ENCODE data around the gene TJP1.
A peak's percentile ranks its signal among the peaks of the same experiment; 100 is the strongest.

Gene TJP1
- total RNA-seq = 0 to 3.1 (median 0.06) reads per million in 9 experiments

- peaks cover 5 to 30% of the 10 kb centered on the region in 2 donors for H3K27me3 Mint-ChIP-seq
- H3K9me3 Mint-ChIP-seq = peaks cover 6 to 8% of the 10 kb centered on the region in 2 donors
- peaks cover 4 to 11% of the 10 kb centered on the region in 2 donors for H3K4me1 Mint-ChIP-seq (ENCODE audit: low read depth in 2 of 2)
- ATAC-seq (replicated peaks) = no peak
- peak within 1 kb of the TSS in 1 of 2 donors; percentile 38 for H3K4me3 Mint-ChIP-seq
- H3K27ac Mint-ChIP-seq = no peak within 1 kb of the TSS
- no peak for DNase-seq
- peaks cover 8% of the 10 kb centered on the region for H3K36me3 Mint-ChIP-seq (ENCODE audit: insufficient read depth)
Measured at GRCh38 chr15:29822100-29822683, at the start of gene TJP1. TSS of gene TJP1 (minus strand) at chr15:29822468. CDS start at chr15:29822028, 440 bp downstream.

- H3K27ac Mint-ChIP-seq = no peak overlapping the region
- H3K9me3 Mint-ChIP-seq = peaks cover 0 to 2% of the 10 kb centered on the region in 2 donors
- no peak overlapping the region for H3K4me3 Mint-ChIP-seq
- no peaks in the 10 kb centered on the region for H3K36me3 Mint-ChIP-seq (ENCODE audit: insufficient read depth)
- ATAC-seq (replicated peaks) = no peak
- H3K27me3 Mint-ChIP-seq = peaks cover 0 to 15% of the 10 kb centered on the region in 2 donors
- no peaks in the 10 kb centered on the region for H3K4me1 Mint-ChIP-seq (ENCODE audit: low read depth in 2 of 2)
- no peak for DNase-seq
Measured at GRCh38 chr15:29871401-29871800, 49.1 kb upstream of the TJP1 start.

GRCh38 chr15:29870495-29871151, 48.4 kb upstream of the TJP1 start:
- Mint-ChIP-seq H3K27me3 (peaks cover 0 to 15% of the 10 kb centered on the region in 2 donors), H3K4me3 (no peak overlapping the region), H3K9me3 (peaks cover 0 to 2% of the 10 kb centered on the region in 2 donors), H3K27ac (no peak overlapping the region), H3K36me3 (ENCODE audit: insufficient read depth) (no peaks in the 10 kb centered on the region), H3K4me1 (ENCODE audit: low read depth in 2 of 2) (no peaks in the 10 kb centered on the region)
- DNase-seq (no peak), ATAC-seq (replicated peaks) (no peak)

GRCh38 chr15:29867241-29868000, 45.2 kb upstream of the TJP1 start:
- H3K4me1 Mint-ChIP-seq (ENCODE audit: low read depth in 2 of 2) = no peaks in the 10 kb centered on the region
- DNase-seq (no peak), ATAC-seq (replicated peaks) (no peak)
- no peak overlapping the region for H3K4me3 Mint-ChIP-seq
- no peak overlapping the region for H3K27ac Mint-ChIP-seq
- H3K36me3 Mint-ChIP-seq (ENCODE audit: insufficient read depth) = no peaks in the 10 kb centered on the region
- peaks cover 0 to 2% of the 10 kb centered on the region in 2 donors for H3K9me3 Mint-ChIP-seq
- H3K27me3 Mint-ChIP-seq = peaks cover 0 to 15% of the 10 kb centered on the region in 2 donors

GRCh38 chr15:29866337-29866736, 44.1 kb upstream of the TJP1 start:
- Mint-ChIP-seq H3K4me1 (ENCODE audit: low read depth in 2 of 2) (no peaks in the 10 kb centered on the region), H3K27ac (no peak overlapping the region), H3K27me3 (peaks cover 0 to 9% of the 10 kb centered on the region in 2 donors), H3K9me3 (peaks cover 0 to 2% of the 10 kb centered on the region in 2 donors), H3K4me3 (no peak overlapping the region), H3K36me3 (ENCODE audit: insufficient read depth) (no peaks in the 10 kb centered on the region)
- no peak for ATAC-seq (replicated peaks)
- no peak for DNase-seq

GRCh38 chr15:29864501-29864900, 42.2 kb upstream of the TJP1 start:
- Mint-ChIP-seq H3K9me3 (no peaks in the 10 kb centered on the region), H3K27me3 (no peaks in the 10 kb centered on the region), H3K27ac (no peak overlapping the region), H3K4me3 (no peak overlapping the region), H3K36me3 (ENCODE audit: insufficient read depth) (no peaks in the 10 kb centered on the region), H3K4me1 (ENCODE audit: low read depth in 2 of 2) (no peaks in the 10 kb centered on the region)
- DNase-seq (no peak), ATAC-seq (replicated peaks) (no peak)

- no peak for ATAC-seq (replicated peaks)
- no peaks in the 10 kb centered on the region for H3K27me3 Mint-ChIP-seq
- no peaks in the 10 kb centered on the region for H3K36me3 Mint-ChIP-seq (ENCODE audit: insufficient read depth)
- no peak overlapping the region for H3K4me3 Mint-ChIP-seq
- DNase-seq = no peak
- H3K27ac Mint-ChIP-seq = no peak overlapping the region
- no peaks in the 10 kb centered on the region for H3K4me1 Mint-ChIP-seq (ENCODE audit: low read depth in 2 of 2)
- H3K9me3 Mint-ChIP-seq = no peaks in the 10 kb centered on the region
Measured at GRCh38 chr15:29863438-29863837, 41.2 kb upstream of the TJP1 start.

- no peaks in the 10 kb centered on the region for H3K27me3 Mint-ChIP-seq
- H3K36me3 Mint-ChIP-seq (ENCODE audit: insufficient read depth) = no peaks in the 10 kb centered on the region
- ATAC-seq (replicated peaks) (no peak), DNase-seq (no peak)
- H3K4me3 Mint-ChIP-seq = no peak overlapping the region
- no peaks in the 10 kb centered on the region for H3K4me1 Mint-ChIP-seq (ENCODE audit: low read depth in 2 of 2)
- H3K9me3 Mint-ChIP-seq = no peaks in the 10 kb centered on the region
- no peak overlapping the region for H3K27ac Mint-ChIP-seq
Measured at GRCh38 chr15:29862271-29862670, 40.0 kb upstream of the TJP1 start.

GRCh38 chr15:29860872-29861271, 38.6 kb upstream of the TJP1 start:
- ATAC-seq (replicated peaks) (no peak), DNase-seq (no peak)
- no peaks in the 10 kb centered on the region for H3K27me3 Mint-ChIP-seq
- no peaks in the 10 kb centered on the region for H3K4me1 Mint-ChIP-seq (ENCODE audit: low read depth in 2 of 2)
- H3K9me3 Mint-ChIP-seq = peaks cover 0 to 2% of the 10 kb centered on the region in 2 donors
- H3K36me3 Mint-ChIP-seq (ENCODE audit: insufficient read depth) = no peaks in the 10 kb centered on the region
- no peak overlapping the region for H3K27ac Mint-ChIP-seq
- no peak overlapping the region for H3K4me3 Mint-ChIP-seq

- ATAC-seq (replicated peaks) (no peak), DNase-seq (no peak)
- Mint-ChIP-seq H3K4me1 (ENCODE audit: low read depth in 2 of 2) (no peaks in the 10 kb centered on the region), H3K9me3 (peaks cover 0 to 2% of the 10 kb centered on the region in 2 donors), H3K4me3 (no peak overlapping the region), H3K27me3 (no peaks in the 10 kb centered on the region), H3K27ac (no peak overlapping the region), H3K36me3 (ENCODE audit: insufficient read depth) (no peaks in the 10 kb centered on the region)
Measured at GRCh38 chr15:29859973-29860715, 37.9 kb upstream of the TJP1 start.

GRCh38 chr15:29859293-29859692, 37.0 kb upstream of the TJP1 start:
- Mint-ChIP-seq H3K27ac (no peak overlapping the region), H3K4me3 (no peak overlapping the region), H3K27me3 (no peaks in the 10 kb centered on the region), H3K4me1 (ENCODE audit: low read depth in 2 of 2) (no peaks in the 10 kb centered on the region), H3K36me3 (ENCODE audit: insufficient read depth) (no peaks in the 10 kb centered on the region), H3K9me3 (peaks cover 0 to 2% of the 10 kb centered on the region in 2 donors)
- DNase-seq (no peak), ATAC-seq (replicated peaks) (no peak)

- ATAC-seq (replicated peaks) (no peak), DNase-seq (no peak)
- Mint-ChIP-seq H3K27ac (no peak overlapping the region), H3K36me3 (ENCODE audit: insufficient read depth) (no peaks in the 10 kb centered on the region), H3K4me1 (ENCODE audit: low read depth in 2 of 2) (no peaks in the 10 kb centered on the region), H3K9me3 (peaks cover 0 to 2% of the 10 kb centered on the region in 2 donors), H3K4me3 (no peak overlapping the region), H3K27me3 (no peaks in the 10 kb centered on the region)
Measured at GRCh38 chr15:29857221-29857789, 35.0 kb upstream of the TJP1 start.

- Mint-ChIP-seq H3K4me1 (ENCODE audit: low read depth in 2 of 2) (no peaks in the 10 kb centered on the region), H3K4me3 (no peak overlapping the region)
- no peak for DNase-seq
Measured at GRCh38 chr15:29854413-29854812, 32.1 kb upstream of the TJP1 start.

More at GRCh38 chr15:29854413-29854812, 32.1 kb upstream of the TJP1 start:
- Mint-ChIP-seq H3K9me3 (peaks cover 0 to 2% of the 10 kb centered on the region in 2 donors), H3K27me3 (no peaks in the 10 kb centered on the region), H3K27ac (no peak overlapping the region), H3K36me3 (ENCODE audit: insufficient read depth) (no peaks in the 10 kb centered on the region)
- no peak for ATAC-seq (replicated peaks)

All from effector memory CD8-positive, alpha-beta T cell (primary cell).